Esophagus squamous epithelium (tissue), 5 donors: ENCODE measurements around the gene ANKRD17. TPM values are rescaled to one million over a fixed set of nuclear protein-coding genes. Genes with fewer than 3 reads are reported as not detected.

Source experiments
- DNase-seq: peaks from one replicate; lab custom pipeline; 2025; lab: John Stamatoyannopoulos, UW
- H3K27ac ChIP-seq, 4 donors: fragments of 200-600 bp; sonication (generic); one replicate each; pipeline ENCODE4 v1.5.1; 2016 to 2019; ENCODE audit warnings: mild to moderate bottlenecking in 1 of 4
- H3K27me3 ChIP-seq, 4 donors: fragments of 200-600 bp; sonication (generic); 1 replicate in 3 of 4; 2 replicates in 1 of 4; pipeline versions ENCODE4 v1.5.1 to v1.6.0; 2017 to 2021; ENCODE audit warnings: antibody characterized with exemption in 1 of 4
- H3K36me3 ChIP-seq, 3 donors: fragments of 200-600 bp; sonication (generic); one replicate each; pipeline ENCODE4 v1.5.1; 2016 to 2019
- H3K4me1 ChIP-seq, 3 donors: fragments of 200-600 bp; sonication (generic); one replicate each; pipeline ENCODE4 v1.5.1; 2017 to 2019
- H3K4me3 ChIP-seq, 4 donors: fragments of 200-600 bp; sonication (generic); 1 replicate in 3 of 4; 2 replicates in 1 of 4; pipeline ENCODE4 v1.5.1; 2016 to 2019; ENCODE audit warnings: mild to moderate bottlenecking in 2 of 4, moderate library complexity in 1 of 4
- H3K9me3 ChIP-seq, 3 donors: fragments of 200-600 bp; sonication (generic); one replicate each; pipeline ENCODE4 v1.5.1; 2016 to 2019
- CTCF ChIP-seq, 6 experiments: fragments of 450-650 bp in 4 of 6; fragments of 200-600 bp in 2 of 6; sonication (generic) in 2 of 6; IDR thresholded peaks; one replicate each; pipeline ENCODE4 v1.5.1; 2016 to 2019; ENCODE audit warnings: antibody characterized with exemption in 6 of 6, mild to moderate bottlenecking in 4 of 6, moderate library complexity in 4 of 6
- POLR2A ChIP-seq, 4 donors: fragments of 450-650 bp; IDR thresholded peaks; one replicate each; pipeline ENCODE4 v1.6.1; 2017; ENCODE audit warnings: antibody characterized with exemption in 4 of 4, mild to moderate bottlenecking in 4 of 4, moderate library complexity in 3 of 4
- WGBS, 2 donors: methylation state at CpG; one replicate each; pipeline ENCODE4 v1.1.5; 2018; 5-methylcytosine and 5-hydroxymethylcytosine counted together
- intact Hi-C: fragments of 100-400 bp; cut with DNase I; formaldehyde crosslinking; loops from one replicate; pipeline ENCODE4 v1.15.0; 2022
- total RNA-seq, 4 donors: library from RNA; depleted of rRNA; stranded (reverse); fragments of >200 nt; gene quantifications; one replicate each; pipeline ENCODE4 v1.1.0, GENCODE V29; 2016
- donor health status: DM: yes; HTN: yes; CAD: no.

The ANKRD17 gene
- total RNA-seq, 4 donors from 2014 or later = 31.3 to 55.5 (median 47.5) TPM

GRCh38 chr4:73247100-73247499 lies 11.5 kb downstream of the ANKRD17 start:
- TF ChIP-seq POLR2A (IDR thresholded peaks at IDR 0.05) (no peak), CTCF (IDR thresholded peaks at IDR 0.05) (no peak)
- intact Hi-C loops = no loop called here
- H3K9me3 ChIP-seq = no peaks in the 10 kb centered on the region
- no peak overlapping the region for H3K4me3 ChIP-seq
- H3K27ac ChIP-seq = no peak overlapping the region
- no peaks in the 10 kb centered on the region for H3K27me3 ChIP-seq
- no peak for DNase-seq
- peaks cover 0 to 32% (median 0%) of the 10 kb centered on the region in 3 donors for H3K4me1 ChIP-seq
- H3K36me3 ChIP-seq = peaks cover 0 to 11% (median 0%) of the 10 kb centered on the region in 3 donors

- intact Hi-C loops = no loop called here
- no peak overlapping the region for H3K27ac ChIP-seq
Observed at GRCh38 chr4:73245955-73246354, 12.6 kb downstream of the ANKRD17 start.

GRCh38 chr4:73244945-73245601 lies 13.5 kb downstream of the ANKRD17 start:
- H3K9me3 ChIP-seq = no peaks in the 10 kb centered on the region
- peaks cover 0 to 35% (median 2%) of the 10 kb centered on the region in 3 donors for H3K4me1 ChIP-seq
- no peak overlapping the region for H3K4me3 ChIP-seq
- intact Hi-C loops = no loop called here
- no peak for DNase-seq
- H3K27ac ChIP-seq = no peak overlapping the region
- H3K36me3 ChIP-seq = peaks cover 0 to 11% (median 0%) of the 10 kb centered on the region in 3 donors
- H3K27me3 ChIP-seq = no peaks in the 10 kb centered on the region
- TF ChIP-seq CTCF (IDR thresholded peaks at IDR 0.05) (no peak), POLR2A (IDR thresholded peaks at IDR 0.05) (no peak)
- WGBS, 2 donors = 90 to 96% methylated on average over 4 of the region's 4 CpGs

More at GRCh38 chr4:73245955-73246354, 12.6 kb downstream of the ANKRD17 start:
- 72 to 73% methylated on average over 2 of the region's 2 CpGs for WGBS, 2 donors
- no peaks in the 10 kb centered on the region for H3K9me3 ChIP-seq
- H3K36me3 ChIP-seq = peaks cover 0 to 11% (median 0%) of the 10 kb centered on the region in 3 donors
- H3K4me1 ChIP-seq = peaks cover 0 to 32% (median 0%) of the 10 kb centered on the region in 3 donors
- DNase-seq = no peak
- no peaks in the 10 kb centered on the region for H3K27me3 ChIP-seq
- TF ChIP-seq CTCF (IDR thresholded peaks at IDR 0.05) = no peak
- no peak for TF ChIP-seq POLR2A (IDR thresholded peaks at IDR 0.05)
- no peak overlapping the region for H3K4me3 ChIP-seq

GRCh38 chr4:73237044-73237443 lies 21.6 kb downstream of the ANKRD17 start:
- Histone ChIP-seq H3K4me1 (peaks cover 0 to 12% (median 2%) of the 10 kb centered on the region in 3 donors), H3K36me3 (peaks cover 0 to 22% (median 0%) of the 10 kb centered on the region in 3 donors), H3K27me3 (no peaks in the 10 kb centered on the region), H3K9me3 (no peaks in the 10 kb centered on the region), H3K27ac (no peak overlapping the region), H3K4me3 (no peak overlapping the region)
- no peak for TF ChIP-seq CTCF (IDR thresholded peaks at IDR 0.05)
- TF ChIP-seq POLR2A (IDR thresholded peaks at IDR 0.05) = no peak
- WGBS, 2 donors = 68 to 83% methylated on average over 2 of the region's 2 CpGs
- intact Hi-C loops = no loop called here
- no peak for DNase-seq

- Histone ChIP-seq H3K27ac (no peak overlapping the region), H3K4me1 (peaks cover 0 to 6% (median 2%) of the 10 kb centered on the region in 3 donors), H3K27me3 (no peaks in the 10 kb centered on the region), H3K4me3 (no peak overlapping the region), H3K36me3 (peaks cover 0 to 27% (median 0%) of the 10 kb centered on the region in 3 donors), H3K9me3 (no peaks in the 10 kb centered on the region)
- DNase-seq = no peak
- WGBS, 2 donors = 90 to 100% methylated on average over 1 of the region's 1 CpG
- TF ChIP-seq CTCF (IDR thresholded peaks at IDR 0.05) = no peak
- intact Hi-C loops = no loop called here
Observed at GRCh38 chr4:73236151-73236550, 22.4 kb downstream of the ANKRD17 start.
